HFF-Myc (cell line): ENCODE results near the gene MTF1.

ENCODE experiments used
- DNase-seq: peaks from one replicate; pipeline ENCODE4 v3.0.0-alpha.2; 2011; ENCODE audit warnings: low read depth; ENCODE audit errors: extremely low read depth
- H3K4me3 ChIP-seq: replicated peaks from 2 replicates; pipeline ENCODE4 v1.5.1; 2011; ENCODE audit warnings: low read depth, mild to moderate bottlenecking, control low read depth, low read length
- CTCF ChIP-seq: IDR thresholded peaks from 2 replicates; pipeline ENCODE4 v1.5.1; 2012; ENCODE audit warnings: mild to moderate bottlenecking, low read depth, low read length, control low read depth; ENCODE audit errors: missing control alignments

MTF1 gene

GRCh38 chr1:37809942-37810341, 49.5 kb downstream of the MTF1 start:
- no peak for TF ChIP-seq CTCF
- no peak for DNase-seq
- no peak overlapping the region for H3K4me3 ChIP-seq

- no peak for TF ChIP-seq CTCF
- no peak for DNase-seq
- H3K4me3 ChIP-seq = peak overlapping the region; percentile 76
Observed at GRCh38 chr1:37808369-37809319, 50.7 kb downstream of the MTF1 start.

GRCh38 chr1:37807555-37808368, 51.6 kb downstream of the MTF1 start, which contains the start of the genes C1orf122 and YRDC:
TSS of gene C1orf122 (plus strand) at chr1:37807790. CDS start at chr1:37808405, 615 bp downstream.
TSS of gene YRDC (minus strand) at chr1:37808208. CDS start at chr1:37808180, 28 bp downstream.
- DNase-seq = peak; percentile 59
- H3K4me3 ChIP-seq = peak within 1 kb of the TSS; percentile 76
- TF ChIP-seq CTCF = no peak

- TF ChIP-seq CTCF = no peak
- DNase-seq = no peak
- H3K4me3 ChIP-seq = peak overlapping the region; percentile 76
Observed at GRCh38 chr1:37807220-37807554, 52.2 kb downstream of the MTF1 start.

GRCh38 chr1:37802439-37802838, 57.0 kb downstream of the MTF1 start:
- no peak overlapping the region for H3K4me3 ChIP-seq
- no peak for DNase-seq
- TF ChIP-seq CTCF = no peak

- TF ChIP-seq CTCF = no peak
- DNase-seq = no peak
Observed at GRCh38 chr1:37797750-37798345, 61.5 kb downstream of the MTF1 start.

More at GRCh38 chr1:37797750-37798345, 61.5 kb downstream of the MTF1 start:
- no peak overlapping the region for H3K4me3 ChIP-seq
